GM21360 (cell line): ENCODE measurements around the gene HNRNPUL2.
A peak's percentile ranks its signal among the peaks of the same experiment; 100 is the strongest.

Experiments used
- ATAC-seq: cut with Tn5 transposase; IDR thresholded peaks from one replicate; pipeline ENCODE4 v1.9.1; 2021; ENCODE audit warnings: mild to moderate bottlenecking, moderate library complexity; ENCODE audit not compliant: unreplicated experiment

The HNRNPUL2 gene

GRCh38 chr11:62727872-62728170 is 564 bp upstream of the HNRNPUL2 start:
- peak; percentile 48 for ATAC-seq

GRCh38 chr11:62726915-62727164 is 417 bp downstream of the HNRNPUL2 start:
- ATAC-seq = no peak

GRCh38 chr11:62726156-62726914 is 922 bp downstream of the HNRNPUL2 start:
- no peak for ATAC-seq

GRCh38 chr11:62725646-62726045 is 1.6 kb downstream of the HNRNPUL2 start:
- ATAC-seq = no peak

- ATAC-seq = no peak
Measured at GRCh38 chr11:62724171-62724570, 3.1 kb downstream of the HNRNPUL2 start.

- ATAC-seq = no peak
Measured at GRCh38 chr11:62721994-62722393, 5.3 kb downstream of the HNRNPUL2 start.

GRCh38 chr11:62719302-62719978 is 7.8 kb downstream of the HNRNPUL2 start:
- ATAC-seq = no peak

GRCh38 chr11:62716816-62717215 is 10.4 kb downstream of the HNRNPUL2 start:
- ATAC-seq = no peak

- no peak for ATAC-seq
Measured at GRCh38 chr11:62716206-62716605, 11.1 kb downstream of the HNRNPUL2 start.

- ATAC-seq = no peak
Measured at GRCh38 chr11:62715150-62716130, 11.8 kb downstream of the HNRNPUL2 start.

- ATAC-seq = no peak
Measured at GRCh38 chr11:62713343-62713742, 13.9 kb downstream of the HNRNPUL2 start.

GRCh38 chr11:62712861-62713260 is 14.4 kb downstream of the HNRNPUL2 start:
- ATAC-seq = no peak

- no peak for ATAC-seq
Measured at GRCh38 chr11:62712276-62712812, 14.9 kb downstream of the HNRNPUL2 start.

GRCh38 chr11:62710001-62710345 is 17.3 kb downstream of the HNRNPUL2 start:
- ATAC-seq = peak; percentile 2

GRCh38 chr11:62709247-62710000 is 17.8 kb downstream of the HNRNPUL2 start:
- ATAC-seq = peak; percentile 54

- no peak for ATAC-seq
Measured at GRCh38 chr11:62708793-62709192, 18.5 kb downstream of the HNRNPUL2 start.

GRCh38 chr11:62708392-62708791 is 18.9 kb downstream of the HNRNPUL2 start:
- no peak for ATAC-seq

GRCh38 chr11:62707277-62707861 is 19.9 kb downstream of the HNRNPUL2 start, which contains the start of the genes BSCL2 and GNG3:
Gene BSCL2 (minus strand): TSS chr11:62707424. CDS start chr11:62707195, 229 bp downstream.
Gene GNG3 (plus strand): TSS chr11:62707676. CDS start chr11:62708296, 620 bp downstream.
- ATAC-seq = no peak

GRCh38 chr11:62706850-62707247 is 20.4 kb downstream of the HNRNPUL2 start:
- ATAC-seq = no peak
